OCI-LY7 (cell line): Measurements from ENCODE around the gene CSTPP1. TPM values are rescaled to one million over a fixed set of nuclear protein-coding genes. Genes with fewer than 3 reads are reported as not detected.

Source experiments
- BruUV-seq: library from RNA; stranded (reverse); fragments of 400-500 nt; replicated peaks from 2 replicates; lab custom pipeline; 2021; lab: Mats Ljungman, UMichigan
- CTCF ChIA-PET: fragments of 300-600 bp; sonication (Branson Sonifier 250); formaldehyde crosslinking; loops from one replicate; lab custom pipeline; 2022; ENCODE audit warnings: antibody characterized with exemption; ENCODE audit not compliant: unreplicated experiment; lab: Charles Lee
- POLR2A ChIA-PET: fragments of 300-600 bp; sonication (Branson Sonifier 250); formaldehyde crosslinking; loops from one replicate; lab custom pipeline; 2022; ENCODE audit warnings: antibody characterized with exemption; lab: Charles Lee
- DNase-seq: peaks from one replicate; pipeline ENCODE4 v3.0.0-alpha.2; 2015; ENCODE audit warnings: low spot score
- H2AFZ ChIP-seq: fragments of 200-600 bp; sonication (generic), shearing (Covaris generic); 2 replicates; pipeline ENCODE4 v1.6.1; 2014; ENCODE audit warnings: mild to moderate bottlenecking, antibody characterized with exemption, low read length, moderate library complexity
- H3K27ac ChIP-seq: fragments of 200-600 bp; sonication (generic); 2 replicates; pipeline ENCODE4 v1.5.1; 2014; ENCODE audit warnings: mixed run types, low read depth, mild to moderate bottlenecking, moderate library complexity, low read length, inconsistent platforms; ENCODE audit not compliant: poor library complexity, severe bottlenecking
- H3K36me3 ChIP-seq: fragments of 200-600 bp; sonication (generic); 2 replicates; pipeline ENCODE4 v1.6.1; 2014; ENCODE audit warnings: mild to moderate bottlenecking, antibody characterized with exemption, low read length, moderate library complexity, mixed read lengths; ENCODE audit not compliant: insufficient read depth
- H3K4me1 ChIP-seq: fragments of 200-600 bp; sonication (generic); 2 replicates; pipeline ENCODE4 v1.5.1; 2014; ENCODE audit warnings: mild to moderate bottlenecking, low read length; ENCODE audit not compliant: insufficient read depth, poor library complexity, severe bottlenecking
- H3K4me2 ChIP-seq: fragments of 200-600 bp; sonication (generic); 2 replicates; pipeline ENCODE4 v1.6.1; 2014; ENCODE audit warnings: mild to moderate bottlenecking, low read length
- H3K4me3 ChIP-seq: fragments of 200-600 bp; sonication (generic); 2 replicates; pipeline ENCODE4 v1.5.1; 2014; ENCODE audit warnings: mild to moderate bottlenecking, low read depth, low read length; ENCODE audit not compliant: poor library complexity, severe bottlenecking
- H3K79me2 ChIP-seq: fragments of 200-600 bp; sonication (generic); 2 replicates; pipeline ENCODE4 v1.6.1; 2016; ENCODE audit warnings: low read depth, mild to moderate bottlenecking, low read length, moderate library complexity, mixed read lengths; ENCODE audit not compliant: insufficient read depth
- H3K9me2 ChIP-seq: fragments of 200-600 bp; sonication (generic); 2 replicates; pipeline ENCODE4 v1.6.1; 2016; ENCODE audit warnings: mild to moderate bottlenecking, low read length, mixed read lengths; ENCODE audit not compliant: insufficient read depth
- H3K9me3 ChIP-seq: fragments of 200-600 bp; sonication (generic); 2 replicates; pipeline ENCODE4 v1.6.1; 2014; ENCODE audit warnings: mild to moderate bottlenecking, mixed run types, low read length, mixed read lengths
- H4K20me1 ChIP-seq: fragments of 200-600 bp; sonication (generic); 2 replicates; pipeline ENCODE4 v1.6.1; 2014; ENCODE audit warnings: mild to moderate bottlenecking, antibody characterized with exemption, low read length, moderate library complexity, mixed read lengths; ENCODE audit not compliant: insufficient read depth
- CTCF ChIP-seq: fragments of 200-600 bp; sonication (generic); conservative IDR thresholded peaks from 2 replicates; pipeline ENCODE4 v1.5.1; 2014; ENCODE audit warnings: mild to moderate bottlenecking, antibody characterized with exemption, low read length, moderate library complexity, mixed read lengths
- EZH2phosphoT487 ChIP-seq: fragments of 200-600 bp; sonication (generic); IDR thresholded peaks from 2 replicates; pipeline ENCODE4 v1.6.1; 2018; ENCODE audit warnings: low read depth, borderline replicate concordance, mild to moderate bottlenecking, mixed run types, antibody characterized with exemption, low read length, moderate library complexity, mixed read lengths
- intact Hi-C: fragments of 100-400 bp; cut with micrococcal nuclease; formaldehyde crosslinking; loops from one replicate; pipeline ENCODE4 v1.10.0; 2022; ENCODE audit not compliant: unreplicated experiment
- total RNA-seq, 2 experiments: library from RNA; depleted of rRNA in 1 of 2; stranded (reverse); fragments of >200 nt in 1 of 2; shearing (Covaris generic) in 1 of 2; gene quantifications; 2 replicates each; pipeline ENCODE4 v1.2.3, GENCODE V29; 2014 to 2022

Gene CSTPP1
- total RNA-seq, 2 experiments from 2014 or later: 39.6 to 43.1 TPM

GRCh38 chr11:47183969-47184368, 247.4 kb downstream of the CSTPP1 start:
- no TSS peak for BruUV-seq

DNA sequence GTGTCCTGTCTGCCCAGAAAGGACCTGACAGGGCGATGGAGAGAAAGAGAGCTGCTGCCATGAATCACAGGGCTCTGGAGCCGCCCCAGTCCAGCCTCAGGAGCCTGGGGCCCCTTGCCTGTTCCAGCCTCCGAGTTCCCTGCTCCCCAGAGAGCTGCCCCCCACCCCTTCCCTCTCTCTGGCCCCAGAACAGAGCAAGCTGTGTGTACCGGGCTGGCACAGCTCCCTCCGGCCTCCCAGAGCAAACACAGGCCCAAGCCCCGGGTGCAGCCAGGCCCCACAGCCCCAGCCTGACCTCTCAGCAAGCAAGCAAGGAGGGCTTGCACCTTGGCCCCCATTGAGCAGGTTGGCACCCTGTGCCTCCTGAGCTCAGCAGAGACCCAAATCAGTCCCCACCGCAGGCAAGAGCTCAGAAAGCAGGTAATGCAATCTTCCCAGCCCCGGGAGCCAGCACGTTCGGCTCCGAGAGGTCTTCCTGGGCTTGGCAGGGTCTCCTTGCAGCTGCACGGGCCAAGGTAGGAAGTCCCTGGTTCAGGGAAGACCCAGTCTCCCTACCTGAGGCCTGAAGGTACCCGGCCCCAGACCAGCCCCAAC, 248.2 kb downstream of the CSTPP1 start:
- ChIA-PET CTCF (no interaction called here), POLR2A (interaction anchor here (0.6 kb wide), 2 partner anchors 29 to 338 kb away, joined by 3 to 4 read pairs; no protein-coding TSS in a partner anchor)
- Histone ChIP-seq H3K4me1 (peaks cover 9% of the 10 kb centered on the region), H3K36me3 (no peaks in the 10 kb centered on the region), H3K79me2 (no peaks in the 10 kb centered on the region), H3K9me2 (no peaks in the 10 kb centered on the region), H3K4me3 (no peak overlapping the region), H3K9me3 (no peaks in the 10 kb centered on the region), H2AFZ (no peak overlapping the region), H4K20me1 (no peaks in the 10 kb centered on the region), H3K27ac (no peak overlapping the region), H3K4me2 (no peak overlapping the region)
- no peak for TF ChIP-seq CTCF
- no peak for TF ChIP-seq EZH2phosphoT487
- no peak for DNase-seq
- intact Hi-C loops: no loop called here
- BruUV-seq: no TSS peak

More at GRCh38 chr11:47183969-47184368, 247.4 kb downstream of the CSTPP1 start:
- no peaks in the 10 kb centered on the region for H3K79me2 ChIP-seq
- no peak overlapping the region for H3K27ac ChIP-seq
- peaks cover 9% of the 10 kb centered on the region for H3K4me1 ChIP-seq
- H2AFZ ChIP-seq: no peak overlapping the region
- ChIA-PET CTCF (no interaction called here), POLR2A (interaction anchor here (1.1 kb wide), 1 partner anchor 63 kb away, joined by 5 read pairs; no protein-coding TSS in a partner anchor)
- H4K20me1 ChIP-seq: no peaks in the 10 kb centered on the region
- no peaks in the 10 kb centered on the region for H3K36me3 ChIP-seq
- H3K9me3 ChIP-seq: no peaks in the 10 kb centered on the region
- H3K9me2 ChIP-seq: no peaks in the 10 kb centered on the region
- no peak overlapping the region for H3K4me2 ChIP-seq
- intact Hi-C loops: no loop called here
- TF ChIP-seq EZH2phosphoT487 (no peak), CTCF (no peak)
- DNase-seq: no peak
- H3K4me3 ChIP-seq: no peak overlapping the region

DNA sequence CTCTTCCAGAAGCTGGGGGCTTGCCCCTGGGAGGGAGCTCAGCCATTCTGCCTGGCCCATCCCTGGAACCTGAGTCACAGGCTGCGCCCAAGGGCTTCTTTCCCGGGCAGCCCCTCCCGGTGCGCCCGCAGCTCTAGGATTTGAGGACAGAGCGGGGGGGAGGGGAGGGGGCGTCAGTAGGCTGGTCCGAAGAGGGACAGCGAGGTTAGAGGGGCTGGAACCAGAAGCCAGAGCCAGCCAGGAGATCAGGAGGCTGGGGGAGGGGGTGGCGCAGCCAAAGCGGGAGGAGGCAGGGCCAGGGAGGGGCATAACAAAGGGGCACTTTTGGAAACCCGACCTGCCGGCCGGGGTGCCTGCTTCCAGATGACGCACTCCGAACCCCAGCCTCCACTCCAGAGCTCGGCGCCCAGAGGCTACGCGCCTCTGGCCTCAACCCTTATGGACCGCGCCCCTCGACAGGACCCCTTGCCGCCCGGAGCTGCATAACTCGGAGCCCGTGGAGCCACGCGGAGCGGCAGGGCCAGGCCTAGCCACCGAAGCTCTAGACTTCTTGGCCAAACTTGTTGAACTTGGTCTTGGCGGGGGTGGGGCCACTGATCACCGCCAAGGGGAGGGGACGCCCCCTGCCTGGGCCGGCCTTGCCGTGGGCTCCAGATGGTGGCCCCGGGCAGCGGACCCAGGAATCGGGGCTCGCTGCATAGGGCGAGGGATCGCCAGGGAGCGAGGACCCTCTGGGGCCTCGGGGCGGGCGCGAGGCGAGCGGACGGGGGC, 248.9 kb downstream of the CSTPP1 start:
- ChIA-PET POLR2A (interaction anchor here (0.6 kb wide), 1 partner anchor 28 kb away, joined by 4 read pairs; no protein-coding TSS in a partner anchor), CTCF (no interaction called here)
- H3K27ac ChIP-seq: no peak overlapping the region
- no peak overlapping the region for H3K4me3 ChIP-seq
- no peak for DNase-seq
- TF ChIP-seq EZH2phosphoT487 (no peak), CTCF (no peak)
- H3K79me2 ChIP-seq: no peaks in the 10 kb centered on the region
- H3K4me1 ChIP-seq: peaks cover 9% of the 10 kb centered on the region
- peak overlapping the region; percentile 68; the same call in 1 of the 2 replicates for H3K4me2 ChIP-seq
- no peak overlapping the region for H2AFZ ChIP-seq
- no peaks in the 10 kb centered on the region for H3K9me2 ChIP-seq
- no peaks in the 10 kb centered on the region for H4K20me1 ChIP-seq
- intact Hi-C loops: no loop called here
- H3K9me3 ChIP-seq: no peaks in the 10 kb centered on the region
- H3K36me3 ChIP-seq: no peaks in the 10 kb centered on the region
- no TSS peak for BruUV-seq
